GM19099 (cell line): ENCODE data around the gene OSBPL10.

Experiments
- POLR2A ChIP-seq: IDR thresholded peaks from 3 replicates; pipeline ENCODE4 v1.6.1; 2011; ENCODE audit warnings: low read depth; ENCODE audit not compliant: insufficient read length; ENCODE audit errors: extremely low read depth

Gene OSBPL10

GRCh38 chr3:31707286-31707685 is 273.8 kb downstream of the OSBPL10 start:
- no peak for TF ChIP-seq POLR2A

GRCh38 chr3:31705736-31706135 is 275.3 kb downstream of the OSBPL10 start:
- no peak for TF ChIP-seq POLR2A

GRCh38 chr3:31704591-31705179 is 276.4 kb downstream of the OSBPL10 start:
- no peak for TF ChIP-seq POLR2A

GRCh38 chr3:31704156-31704555 is 276.9 kb downstream of the OSBPL10 start:
- TF ChIP-seq POLR2A = no peak

GRCh38 chr3:31701286-31701685 is 279.8 kb downstream of the OSBPL10 start:
- TF ChIP-seq POLR2A = no peak

GRCh38 chr3:31699309-31699953 is 281.6 kb downstream of the OSBPL10 start:
- TF ChIP-seq POLR2A = no peak

- TF ChIP-seq POLR2A = no peak
These were observed 284.1 kb downstream of the OSBPL10 start for GRCh38 chr3:31696815-31697548.

GRCh38 chr3:31696009-31696297 is 285.1 kb downstream of the OSBPL10 start:
- TF ChIP-seq POLR2A = no peak

- TF ChIP-seq POLR2A = no peak
These were observed 285.6 kb downstream of the OSBPL10 start for GRCh38 chr3:31695280-31696008.

- no peak for TF ChIP-seq POLR2A
These were observed 287.7 kb downstream of the OSBPL10 start for GRCh38 chr3:31693346-31693745.

GRCh38 chr3:31692751-31693150 is 288.3 kb downstream of the OSBPL10 start:
- no peak for TF ChIP-seq POLR2A

- no peak for TF ChIP-seq POLR2A
These were observed 290.3 kb downstream of the OSBPL10 start for GRCh38 chr3:31690771-31691170.

- no peak for TF ChIP-seq POLR2A
These were observed 292.1 kb downstream of the OSBPL10 start for GRCh38 chr3:31688984-31689383.

- no peak for TF ChIP-seq POLR2A
These were observed 293.9 kb downstream of the OSBPL10 start for GRCh38 chr3:31687020-31687802.
